Measurements from ENCODE around the gene CREG1. TPM values are rescaled to one million over a fixed set of nuclear protein-coding genes. Genes with fewer than 3 reads are reported as not detected.

The CREG1 gene
- total RNA-seq, 1 donor from 2014 or later, result 11.4 TPM

Other genes starting within 250 kb of the CREG1 start
- 160 and 177 TPM in 2 replicates for gene CD247, start 35.2 kb downstream of the CREG1 start, total RNA-seq
- 176 and 177 TPM in 2 replicates for gene RCSD1, start 76.5 kb upstream of the CREG1 start, total RNA-seq
- gene MPZL1, start 168.2 kb upstream of the CREG1 start, total RNA-seq, result 17.0 TPM in 2 replicates